DOHH2 (cell line): ENCODE measurements around the gene ARPC2.

Experiments used
- H3F3A ChIP-seq: fragments of 200-600 bp; sonication (generic), shearing (Covaris generic); 2 replicates; pipeline ENCODE4 v1.6.0; 2016; ENCODE audit warnings: antibody characterized with exemption, mild to moderate bottlenecking; ENCODE audit not compliant: control insufficient read depth, insufficient read depth
- H3K27ac ChIP-seq: fragments of 200-600 bp; sonication (generic); 2 replicates; pipeline ENCODE4 v1.5.1; 2014; ENCODE audit warnings: low read depth, mild to moderate bottlenecking, low read length, moderate library complexity
- H3K27me3 ChIP-seq: fragments of 200-600 bp; sonication (generic); 2 replicates; pipeline ENCODE4 v1.6.1; 2014; ENCODE audit warnings: mild to moderate bottlenecking, low read length, mixed read lengths; ENCODE audit not compliant: control insufficient read depth
- H3K36me3 ChIP-seq: fragments of 200-600 bp; sonication (generic); 2 replicates; pipeline ENCODE4 v1.6.1; 2014; ENCODE audit warnings: mild to moderate bottlenecking, low read length, moderate library complexity, mixed read lengths; ENCODE audit not compliant: control insufficient read depth
- H3K4me1 ChIP-seq: fragments of 200-600 bp; sonication (generic); 2 replicates; pipeline ENCODE4 v1.6.1; 2014; ENCODE audit warnings: mild to moderate bottlenecking, low read length, mixed read lengths; ENCODE audit not compliant: control insufficient read depth
- H3K4me2 ChIP-seq: fragments of 200-600 bp; sonication (generic); 2 replicates; pipeline ENCODE4 v1.6.0; 2014; ENCODE audit warnings: mild to moderate bottlenecking, low read length, moderate library complexity
- H3K4me3 ChIP-seq: fragments of 200-600 bp; sonication (generic); 2 replicates; pipeline ENCODE4 v1.5.1; 2014; ENCODE audit warnings: mild to moderate bottlenecking, low read length, mixed read lengths
- H3K79me2 ChIP-seq: fragments of 200-600 bp; sonication (generic); 2 replicates; pipeline ENCODE4 v1.6.1; 2014; ENCODE audit warnings: mild to moderate bottlenecking, low read length, mixed read lengths; ENCODE audit not compliant: control insufficient read depth
- H3K9me2 ChIP-seq: fragments of 200-600 bp; sonication (generic); replicated peaks from 2 replicates; pipeline ENCODE4 v1.6.1; 2014; ENCODE audit warnings: mild to moderate bottlenecking, low read length, mixed read lengths; ENCODE audit not compliant: control insufficient read depth
- H3K9me3 ChIP-seq: fragments of 200-600 bp; sonication (generic); 2 replicates; pipeline ENCODE4 v1.6.1; 2014; ENCODE audit warnings: antibody characterized with exemption, low read length, mixed read lengths; ENCODE audit not compliant: control insufficient read depth, insufficient read depth
- H4K20me1 ChIP-seq: fragments of 200-600 bp; sonication (generic); 2 replicates; pipeline ENCODE4 v1.6.0; 2014; ENCODE audit warnings: low read depth, mild to moderate bottlenecking, antibody characterized with exemption, low read length, moderate library complexity; ENCODE audit not compliant: control insufficient read depth, insufficient read depth
- CTCF ChIP-seq: fragments of 200-600 bp; sonication (generic); IDR thresholded peaks from one replicate; pipeline ENCODE4 v1.5.1; 2014; ENCODE audit warnings: antibody characterized with exemption, mild to moderate bottlenecking, low read depth, low read length; ENCODE audit not compliant: poor library complexity, severe bottlenecking
- EZH2phosphoT487 ChIP-seq: fragments of 200-600 bp; sonication (generic); IDR thresholded peaks from 2 replicates; pipeline ENCODE4 v1.6.1; 2017; ENCODE audit warnings: borderline replicate concordance, mild to moderate bottlenecking, antibody characterized with exemption, low read length, moderate library complexity, mixed read lengths

The ARPC2 gene

GRCh38 chr2:218262631-218263586 lies 45.9 kb downstream of the ARPC2 start:
- H4K20me1 ChIP-seq: no peaks in the 10 kb centered on the region
- H3K4me1 ChIP-seq: peaks cover 39% of the 10 kb centered on the region
- no peaks in the 10 kb centered on the region for H3K9me2 ChIP-seq
- peaks cover 3% of the 10 kb centered on the region for H3F3A ChIP-seq
- H3K4me2 ChIP-seq: no peak overlapping the region
- H3K27me3 ChIP-seq: no peaks in the 10 kb centered on the region
- H3K9me3 ChIP-seq: no peaks in the 10 kb centered on the region
- H3K79me2 ChIP-seq: 0 out of 2 replicates have a peak, but pooled peaks cover 2% of the 10 kb centered on the region
- H3K4me3 ChIP-seq: no peak overlapping the region
- peaks cover 39% of the 10 kb centered on the region for H3K36me3 ChIP-seq
- no peak overlapping the region for H3K27ac ChIP-seq
- TF ChIP-seq CTCF: no peak
- TF ChIP-seq EZH2phosphoT487: no peak

DNA sequence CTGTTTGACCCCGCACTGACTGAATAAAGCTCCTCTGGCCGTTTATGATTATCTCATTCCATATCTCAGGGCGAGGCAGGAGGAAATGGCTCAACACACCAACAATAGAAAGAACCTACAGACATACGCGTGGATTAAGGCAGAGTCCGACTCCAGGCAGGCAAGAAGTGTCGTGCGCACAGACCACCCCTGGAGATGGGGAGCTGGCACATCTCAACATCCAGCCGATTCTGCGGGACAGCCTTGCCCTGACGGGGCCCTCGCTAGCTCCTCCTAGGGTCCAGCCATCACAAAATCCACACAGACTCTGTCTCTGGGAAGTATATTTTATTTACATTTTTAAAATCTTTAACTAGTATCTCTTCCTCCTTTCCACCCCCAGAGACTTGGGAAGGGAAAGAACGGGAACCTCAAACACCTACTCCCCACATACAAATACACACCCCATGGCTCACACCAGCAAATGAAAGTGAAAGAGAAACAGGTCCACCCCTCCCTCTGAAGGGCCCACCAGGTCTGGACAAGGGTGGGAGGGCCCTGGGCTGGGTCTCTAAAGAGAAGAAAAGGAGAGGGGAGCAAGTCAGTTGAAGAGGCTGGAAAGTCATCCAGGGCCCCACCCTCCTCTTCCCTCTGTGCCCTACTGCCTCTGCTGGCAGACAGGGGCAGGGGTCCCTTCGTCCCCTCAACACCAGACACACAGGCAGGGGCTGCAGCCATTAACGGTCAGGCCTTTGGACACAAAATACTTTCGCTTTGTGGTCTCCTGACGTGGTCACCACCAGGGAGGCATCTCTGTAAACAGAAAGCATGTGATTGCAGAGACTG lies 47.0 kb downstream of the ARPC2 start:
- H3K4me2 ChIP-seq: no peak overlapping the region
- H3K36me3 ChIP-seq: peaks cover 37% of the 10 kb centered on the region
- peaks cover 30% of the 10 kb centered on the region for H3K4me1 ChIP-seq
- H3K79me2 ChIP-seq: peaks cover 5% of the 10 kb centered on the region
- no peak overlapping the region for H3K4me3 ChIP-seq
- H3K9me3 ChIP-seq: no peaks in the 10 kb centered on the region
- no peak overlapping the region for H3K27ac ChIP-seq
- H4K20me1 ChIP-seq: no peaks in the 10 kb centered on the region
- no peaks in the 10 kb centered on the region for H3K27me3 ChIP-seq
- no peaks in the 10 kb centered on the region for H3K9me2 ChIP-seq
- no peaks in the 10 kb centered on the region for H3F3A ChIP-seq
- TF ChIP-seq CTCF (no peak), EZH2phosphoT487 (no peak)

DNA sequence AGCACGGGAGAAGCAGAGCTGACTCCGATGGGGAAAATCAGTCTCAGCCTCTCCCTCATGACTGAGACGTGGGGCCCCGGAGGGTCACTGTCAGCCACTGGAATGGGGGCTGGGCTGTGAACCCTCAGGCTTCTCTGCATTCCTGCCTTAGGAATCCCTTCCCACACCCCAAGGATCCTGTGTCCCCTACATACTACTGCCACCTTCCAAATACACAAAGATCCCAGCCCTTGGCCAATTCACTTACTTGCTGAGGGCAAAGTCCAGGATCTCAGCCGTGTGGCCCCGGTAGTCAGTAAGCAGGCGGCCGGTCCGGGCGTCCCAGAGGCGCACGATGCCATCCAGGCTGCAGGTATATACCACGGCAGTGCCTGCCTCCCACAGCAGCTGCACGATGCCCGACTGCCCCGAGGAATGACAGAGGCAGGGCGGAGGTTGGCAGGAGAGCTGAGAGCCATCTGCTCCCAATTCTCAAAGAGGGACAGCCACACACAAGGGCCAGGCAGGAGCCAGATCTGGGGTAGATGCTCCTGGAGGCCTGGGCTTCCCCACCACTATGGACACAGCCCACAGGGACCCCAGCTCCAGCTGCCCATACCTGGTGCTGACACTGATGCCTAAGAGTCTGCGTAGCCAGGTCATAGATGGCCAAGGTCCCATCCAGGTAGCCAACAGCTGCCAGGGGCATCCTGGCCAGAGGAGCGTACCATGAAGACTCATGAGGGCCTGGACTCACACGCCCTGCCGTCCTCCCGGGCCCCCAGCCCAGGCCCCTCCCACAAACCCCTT lies 48.0 kb downstream of the ARPC2 start:
- H3K9me3 ChIP-seq: no peaks in the 10 kb centered on the region
- no peaks in the 10 kb centered on the region for H3K27me3 ChIP-seq
- H3K27ac ChIP-seq: no peak overlapping the region
- no peaks in the 10 kb centered on the region for H4K20me1 ChIP-seq
- peaks cover 14% of the 10 kb centered on the region for H3K79me2 ChIP-seq
- H3K4me2 ChIP-seq: no peak overlapping the region
- TF ChIP-seq CTCF (no peak), EZH2phosphoT487 (no peak)
- H3K4me3 ChIP-seq: no peak overlapping the region
- H3K9me2 ChIP-seq: no peaks in the 10 kb centered on the region
- H3K4me1 ChIP-seq: peaks cover 32% of the 10 kb centered on the region
- H3F3A ChIP-seq: no peaks in the 10 kb centered on the region
- peaks cover 37% of the 10 kb centered on the region for H3K36me3 ChIP-seq
